Endothelial cell (in vitro differentiated cells): ENCODE measurements around the gene GLI3. TPM values are rescaled to one million over a fixed set of nuclear protein-coding genes. Genes with fewer than 3 reads are reported as not detected.

Source experiments
- DNase-seq: peaks from one replicate; pipeline ENCODE4 v3.0.0; 2021; ENCODE audit warnings: low spot score
- H3K27ac Mint-ChIP-seq: one replicate; pipeline ENCODE4 v1.8.0; 2021; ENCODE audit warnings: mixed read lengths, inconsistent platforms; ENCODE audit not compliant: unreplicated experiment
- H3K27me3 Mint-ChIP-seq: one replicate; pipeline ENCODE4 v1.8.0; 2021; ENCODE audit warnings: mild to moderate bottlenecking, moderate library complexity, mixed read lengths, inconsistent platforms; ENCODE audit not compliant: unreplicated experiment
- H3K36me3 Mint-ChIP-seq: one replicate; pipeline ENCODE4 v1.8.0; 2021; ENCODE audit warnings: mild to moderate bottlenecking, low read depth, mixed read lengths, inconsistent platforms; ENCODE audit not compliant: unreplicated experiment
- H3K4me1 Mint-ChIP-seq: one replicate; pipeline ENCODE4 v1.8.0; 2021; ENCODE audit warnings: mild to moderate bottlenecking, mixed read lengths, inconsistent platforms; ENCODE audit not compliant: unreplicated experiment
- H3K4me3 Mint-ChIP-seq: one replicate; pipeline ENCODE4 v1.8.0; 2021; ENCODE audit warnings: mild to moderate bottlenecking, mixed read lengths, inconsistent platforms; ENCODE audit not compliant: unreplicated experiment
- H3K9me3 Mint-ChIP-seq: one replicate; pipeline ENCODE4 v1.8.0; 2021; ENCODE audit warnings: mixed read lengths, inconsistent platforms; ENCODE audit not compliant: unreplicated experiment
- CTCF ChIP-seq: fragments of 200-600 bp; sonication (generic); IDR thresholded peaks from one replicate; pipeline ENCODE4 v1.5.0; 2021; ENCODE audit warnings: antibody characterized with exemption; ENCODE audit not compliant: unreplicated experiment
- total RNA-seq: library from RNA; stranded (reverse); fragmentation: NEBNext Ultra II Directional; extraction: Animal tissue kit (Norgen Biotek cat#: 25700); gene quantifications from one replicate; pipeline ENCODE4 v1.2.1, GENCODE V29; 2021; ENCODE audit not compliant: unreplicated experiment

GLI3 gene
- total RNA-seq, 1 donor from 2014 or later: 24.9 TPM

- Mint-ChIP-seq H3K27ac (no peak overlapping the region), H3K9me3 (peaks cover 4% of the 10 kb centered on the region), H3K27me3 (peaks cover 3% of the 10 kb centered on the region), H3K4me3 (no peak overlapping the region), H3K4me1 (peaks cover 28% of the 10 kb centered on the region), H3K36me3 (no peaks in the 10 kb centered on the region)
- no peak for DNase-seq
- no peak for TF ChIP-seq CTCF
Measured at GRCh38 chr7:41978858-41979257, 258.2 kb downstream of the GLI3 start.

- peaks cover 4% of the 10 kb centered on the region for H3K9me3 Mint-ChIP-seq
- H3K4me3 Mint-ChIP-seq: no peak overlapping the region
- H3K4me1 Mint-ChIP-seq: peaks cover 28% of the 10 kb centered on the region
- TF ChIP-seq CTCF: no peak
- H3K27ac Mint-ChIP-seq: no peak overlapping the region
- peaks cover 3% of the 10 kb centered on the region for H3K27me3 Mint-ChIP-seq
- no peaks in the 10 kb centered on the region for H3K36me3 Mint-ChIP-seq
- DNase-seq: no peak
Measured at GRCh38 chr7:41977661-41978060, 259.3 kb downstream of the GLI3 start.

- no peak overlapping the region for H3K27ac Mint-ChIP-seq
- peak; percentile 73 for TF ChIP-seq CTCF
- peak; percentile 30 for DNase-seq
- H3K36me3 Mint-ChIP-seq: no peaks in the 10 kb centered on the region
- H3K4me1 Mint-ChIP-seq: peaks cover 27% of the 10 kb centered on the region
- peaks cover 4% of the 10 kb centered on the region for H3K9me3 Mint-ChIP-seq
- H3K4me3 Mint-ChIP-seq: no peak overlapping the region
- H3K27me3 Mint-ChIP-seq: peaks cover 3% of the 10 kb centered on the region
Measured at GRCh38 chr7:41977151-41977651, 259.8 kb downstream of the GLI3 start.

- Mint-ChIP-seq H3K27me3 (peaks cover 3% of the 10 kb centered on the region), H3K27ac (no peak overlapping the region), H3K4me1 (peaks cover 19% of the 10 kb centered on the region), H3K4me3 (no peak overlapping the region), H3K9me3 (peaks cover under 1% of the 10 kb centered on the region), H3K36me3 (no peaks in the 10 kb centered on the region)
- no peak for TF ChIP-seq CTCF
- no peak for DNase-seq
Measured at GRCh38 chr7:41976411-41976810, 260.6 kb downstream of the GLI3 start.

GRCh38 chr7:41975849-41976248 is 261.2 kb downstream of the GLI3 start:
- Mint-ChIP-seq H3K36me3 (no peaks in the 10 kb centered on the region), H3K9me3 (no peaks in the 10 kb centered on the region), H3K27me3 (peaks cover 3% of the 10 kb centered on the region), H3K27ac (no peak overlapping the region), H3K4me1 (peaks cover 13% of the 10 kb centered on the region), H3K4me3 (no peak overlapping the region)
- no peak for DNase-seq
- TF ChIP-seq CTCF: no peak
